Omental fat pad (tissue), 4 donors: Measurements from ENCODE around the gene PTGER1. TPM values are rescaled to one million over a fixed set of nuclear protein-coding genes. Genes with fewer than 3 reads are reported as not detected.

Experiments
- ATAC-seq: fragments of 150-250 bp; one replicate; pipeline ENCODE4 v1.9.1; 2016; ENCODE audit warnings: mild to moderate bottlenecking, moderate library complexity; ENCODE audit not compliant: low FRiP score
- DNase-seq: peaks from one replicate; pipeline ENCODE4 v3.0.0-alpha.2; 2019; ENCODE audit warnings: low spot score
- CTCF ChIP-seq, 3 donors: fragments of 450-650 bp; IDR thresholded peaks; one replicate each; pipeline ENCODE4 v1.5.1; 2016 to 2017; ENCODE audit warnings: antibody characterized with exemption in 3 of 3, mild to moderate bottlenecking in 3 of 3, moderate library complexity in 2 of 3
- total RNA-seq, 4 donors: library from RNA; depleted of rRNA; stranded (reverse); fragments of >200 nt; gene quantifications; one replicate each; pipeline ENCODE4 v1.1.0, GENCODE V29; 2016

PTGER1 gene
- total RNA-seq, 4 donors from 2014 or later: not detected

- ATAC-seq (no peak), DNase-seq (no peak)
- TF ChIP-seq CTCF (IDR thresholded peaks at IDR 0.05): no peak
Measured at GRCh38 chr19:14478113-14478545, 3.0 kb upstream of the PTGER1 start.

- no peak for TF ChIP-seq CTCF (IDR thresholded peaks at IDR 0.05)
- DNase-seq (no peak), ATAC-seq (no peak)
Measured at GRCh38 chr19:14477418-14478112, 2.4 kb upstream of the PTGER1 start.

- no peak for TF ChIP-seq CTCF (IDR thresholded peaks at IDR 0.05)
- no peak for ATAC-seq
- no peak for DNase-seq
Measured at GRCh38 chr19:14476673-14477401, 1.7 kb upstream of the PTGER1 start.

- no peak for ATAC-seq
- no peak for TF ChIP-seq CTCF (IDR thresholded peaks at IDR 0.05)
Measured at GRCh38 chr19:14476327-14476672, 1.1 kb upstream of the PTGER1 start.

GRCh38 chr19:14474827-14475226 is 327 bp downstream of the PTGER1 start:
- no peak for TF ChIP-seq CTCF (IDR thresholded peaks at IDR 0.05)
- DNase-seq (no peak), ATAC-seq (no peak)

More at GRCh38 chr19:14476327-14476672, 1.1 kb upstream of the PTGER1 start:
- no peak for DNase-seq

GRCh38 chr19:14473978-14474578 is 1.1 kb downstream of the PTGER1 start:
- no peak for TF ChIP-seq CTCF (IDR thresholded peaks at IDR 0.05)
- no peak for DNase-seq
- ATAC-seq: no peak
